H1 (cell line): ENCODE measurements around the gene VIT. TPM values are rescaled to one million over a fixed set of nuclear protein-coding genes. Genes with fewer than 3 reads are reported as not detected.

Source experiments
- CTCF ChIA-PET: fragments of 300-600 bp; sonication (Branson Sonifier 250); formaldehyde crosslinking; loops from one replicate; lab custom pipeline; 2021; ENCODE audit not compliant: partially characterized antibody; lab: Charles Lee
- POLR2A ChIA-PET: fragments of 300-600 bp; sonication (Branson Sonifier 250); formaldehyde crosslinking; loops from one replicate; lab custom pipeline; 2021; ENCODE audit warnings: inconsistent platforms; ENCODE audit not compliant: partially characterized antibody; lab: Charles Lee
- DNase-seq, 2 experiments: peaks; one replicate each; pipeline versions ENCODE4 v3.0.0 to v3.0.0-alpha.2; 2010 to 2022; ENCODE audit warnings: low spot score in 2 of 2, low read depth in 1 of 2, mixed read lengths in 1 of 2
- FAIRE-seq: peaks from 2 replicates; lab custom pipeline; 2011; peaks lifted over from hg19 to GRCh38; lab: Jason Lieb, UNC
- H2AFZ ChIP-seq: 2 replicates; pipeline ENCODE4 v1.8.1; 2012; ENCODE audit warnings: low read length, inconsistent platforms
- H2AK5ac ChIP-seq: 2 replicates; pipeline ENCODE4 v1.6.1; 2013; ENCODE audit warnings: low read depth, low read length
- H2BK120ac ChIP-seq: replicated peaks from 2 replicates; pipeline ENCODE3; 2013; ENCODE audit warnings: low read depth, low read length, inconsistent platforms
- H2BK12ac ChIP-seq: 2 replicates; pipeline ENCODE4 v1.6.1; 2013; ENCODE audit warnings: low read depth, low read length
- H2BK15ac ChIP-seq: 2 replicates; pipeline ENCODE4 v1.6.1; 2013; ENCODE audit warnings: low read length
- H2BK20ac ChIP-seq: 2 replicates; pipeline ENCODE4 v1.6.1; 2013; ENCODE audit warnings: low read length
- H2BK5ac ChIP-seq: 2 replicates; pipeline ENCODE4 v1.6.1; 2013; ENCODE audit warnings: low read depth, low read length
- H3K14ac ChIP-seq: 2 replicates; pipeline ENCODE4 v1.6.1; 2013; ENCODE audit warnings: inconsistent platforms; ENCODE audit not compliant: insufficient read length
- H3K18ac ChIP-seq: 2 replicates; pipeline ENCODE4 v1.6.1; 2013; ENCODE audit warnings: low read length; ENCODE audit errors: extremely low read depth
- H3K23ac ChIP-seq: 2 replicates; pipeline ENCODE4 v1.6.1; 2013; ENCODE audit warnings: inconsistent platforms; ENCODE audit not compliant: insufficient read length
- H3K23me2 ChIP-seq: 2 replicates; pipeline ENCODE4 v1.6.1; 2013; ENCODE audit warnings: low read depth, low read length
- H3K27ac ChIP-seq: 2 replicates; pipeline ENCODE4 v1.6.1; 2011; ENCODE audit warnings: low read depth, low read length, inconsistent platforms
- H3K27me3 ChIP-seq, 4 experiments: replicated peaks in 1 of 4; 1 replicate in 1 of 4; 2 replicates in 3 of 4; pipeline versions ENCODE4 v1.6.1 to v1.8.1; 2011 to 2013; ENCODE audit warnings: low read length in 3 of 4, mild to moderate bottlenecking in 3 of 4, inconsistent platforms in 2 of 4, mixed read lengths in 2 of 4, moderate library complexity in 1 of 4; ENCODE audit not compliant: control insufficient read depth in 3 of 4, insufficient read depth in 3 of 4; ENCODE audit errors: extremely low read depth in 1 of 4
- H3K36me3 ChIP-seq, 4 experiments: 2 replicates each; pipeline versions ENCODE4 v1.6.1 to v1.8.1; 2011 to 2013; ENCODE audit warnings: mild to moderate bottlenecking in 4 of 4, low read length in 3 of 4, moderate library complexity in 2 of 4, control low read depth in 1 of 4, inconsistent platforms in 1 of 4; ENCODE audit not compliant: insufficient read depth in 4 of 4, control insufficient read depth in 2 of 4
- H3K4ac ChIP-seq: replicated peaks from 2 replicates; pipeline ENCODE3; 2013; ENCODE audit warnings: low read length, low read depth, mixed read lengths, inconsistent platforms; ENCODE audit not compliant: insufficient read length
- H3K4me1 ChIP-seq, 4 experiments: replicated peaks in 1 of 4; 1 replicate in 1 of 4; 2 replicates in 3 of 4; pipeline versions ENCODE4 v1.6.1 to v1.8.1; 2011 to 2013; ENCODE audit warnings: low read length in 3 of 4, inconsistent platforms in 2 of 4, mixed read lengths in 1 of 4; ENCODE audit not compliant: insufficient read depth in 4 of 4, control insufficient read depth in 3 of 4
- H3K4me2 ChIP-seq, 2 experiments: 2 replicates each; pipeline versions ENCODE4 v1.6.1 to v1.8.1; 2011 to 2013; ENCODE audit warnings: low read depth in 2 of 2, low read length in 2 of 2, control low read depth in 1 of 2, inconsistent platforms in 1 of 2, mild to moderate bottlenecking in 1 of 2; ENCODE audit not compliant: insufficient read depth in 1 of 2
- H3K4me3 ChIP-seq, 4 experiments: fragments of 200-600, 300-600 bp in 1 of 4; sonication (generic), shearing (Covaris generic), sonication (Bioruptor Twin) in 1 of 4; 2 replicates each; pipeline versions ENCODE4 v1.5.1 to v1.8.1; 2011 to 2016; ENCODE audit warnings: low read length in 4 of 4, low read depth in 3 of 4, control low read depth in 2 of 4, inconsistent platforms in 2 of 4, mild to moderate bottlenecking in 2 of 4, mixed read lengths in 1 of 4, moderate library complexity in 1 of 4; ENCODE audit not compliant: insufficient read depth in 2 of 4; ENCODE audit errors: extremely low read depth in 1 of 4
- H3K56ac ChIP-seq: replicated peaks from 2 replicates; pipeline ENCODE3; 2013; ENCODE audit warnings: low read depth, mild to moderate bottlenecking, mixed read lengths, low read length, inconsistent platforms; ENCODE audit not compliant: insufficient read length
- H3K79me1 ChIP-seq: 2 replicates; pipeline ENCODE4 v1.6.1; 2013; ENCODE audit warnings: low read depth, low read length, control low read depth
- H3K79me2 ChIP-seq, 2 experiments: 2 replicates each; pipeline versions ENCODE4 v1.6.1 to v1.8.1; 2012 to 2013; ENCODE audit warnings: low read length in 2 of 2, mild to moderate bottlenecking in 2 of 2, inconsistent platforms in 1 of 2; ENCODE audit not compliant: insufficient read depth in 2 of 2, control insufficient read depth in 1 of 2
- H3K9ac ChIP-seq, 4 experiments: replicated peaks in 1 of 4; 1 replicate in 1 of 4; 2 replicates in 3 of 4; pipeline versions ENCODE4 v1.6.1 to v1.8.1; 2011 to 2013; ENCODE audit warnings: low read depth in 3 of 4, low read length in 3 of 4, control low read depth in 2 of 4, mild to moderate bottlenecking in 2 of 4, moderate library complexity in 2 of 4, inconsistent platforms in 1 of 4; ENCODE audit errors: extremely low read depth in 1 of 4
- H3K9me3 ChIP-seq, 2 experiments: 2 replicates each; pipeline versions ENCODE4 v1.6.1 to v1.8.1; 2012 to 2013; ENCODE audit warnings: mild to moderate bottlenecking in 2 of 2, moderate library complexity in 2 of 2, control low read depth in 1 of 2, inconsistent platforms in 1 of 2, low read depth in 1 of 2, low read length in 1 of 2, mixed read lengths in 1 of 2; ENCODE audit not compliant: insufficient read depth in 2 of 2
- H4K20me1 ChIP-seq, 2 experiments: replicated peaks in 1 of 2; 2 replicates each; pipeline versions ENCODE3 to v1.8.1; 2011 to 2013; ENCODE audit warnings: inconsistent platforms in 2 of 2, low read length in 2 of 2, mild to moderate bottlenecking in 1 of 2; ENCODE audit not compliant: insufficient read depth in 2 of 2, control insufficient read depth in 1 of 2
- H4K5ac ChIP-seq: 2 replicates; pipeline ENCODE4 v1.6.1; 2013; ENCODE audit warnings: low read length, low read depth, mixed read lengths, inconsistent platforms; ENCODE audit not compliant: insufficient read length
- H4K8ac ChIP-seq: 2 replicates; pipeline ENCODE4 v1.8.0; 2013; ENCODE audit warnings: mild to moderate bottlenecking, moderate library complexity, low read length, inconsistent platforms; ENCODE audit not compliant: insufficient read depth; ENCODE audit errors: extremely low read depth
- H4K91ac ChIP-seq: replicated peaks from 2 replicates; pipeline ENCODE3; 2013; ENCODE audit warnings: low read length, mixed read lengths, inconsistent platforms; ENCODE audit not compliant: insufficient read length
- CTBP2 ChIP-seq: IDR thresholded peaks from 2 replicates; pipeline ENCODE4 v1.7.0; 2011; ENCODE audit warnings: borderline replicate concordance, mild to moderate bottlenecking, moderate library complexity, mixed read lengths, low read length; ENCODE audit not compliant: insufficient read depth, insufficient read length
- EGR1 ChIP-seq: IDR thresholded peaks from 2 replicates; pipeline ENCODE4 v1.6.1; 2011; ENCODE audit warnings: low read depth, low read length, borderline replicate concordance
- EZH2 ChIP-seq: fragments of 200-600 bp; sonication (generic); IDR thresholded peaks from 2 replicates; pipeline ENCODE4 v1.7.1; 2012; ENCODE audit warnings: low read depth, mild to moderate bottlenecking, moderate library complexity, low read length, inconsistent platforms; ENCODE audit not compliant: severe bottlenecking
- GABPA ChIP-seq: IDR thresholded peaks from 2 replicates; pipeline ENCODE4 v1.6.1; 2011; ENCODE audit warnings: mild to moderate bottlenecking, low read length, moderate library complexity, borderline replicate concordance; ENCODE audit not compliant: insufficient read depth
- HDAC2 ChIP-seq, 2 experiments: fragments of 300-600 bp in 1 of 2; sonication (generic) in 1 of 2; IDR thresholded peaks; 2 replicates each; pipeline ENCODE4 v1.6.1; 2011 to 2012; ENCODE audit warnings: low read depth in 2 of 2, low read length in 2 of 2, mild to moderate bottlenecking in 2 of 2, moderate library complexity in 2 of 2, borderline replicate concordance in 1 of 2, inconsistent platforms in 1 of 2
- JUND ChIP-seq: IDR thresholded peaks from 2 replicates; pipeline ENCODE4 v1.6.1; 2011; ENCODE audit warnings: mild to moderate bottlenecking, improper control_type of control experiment, low read length
- RXRA ChIP-seq: IDR thresholded peaks from 2 replicates; pipeline ENCODE4 v1.6.1; 2011; ENCODE audit warnings: low read depth, mild to moderate bottlenecking, low read length, moderate library complexity; ENCODE audit not compliant: insufficient read depth
- SAP30 ChIP-seq: fragments of 300-600 bp; sonication (generic); IDR thresholded peaks from 2 replicates; pipeline ENCODE4 v1.7.1; 2012; ENCODE audit warnings: low read length, moderate library complexity, mild to moderate bottlenecking, inconsistent platforms; ENCODE audit not compliant: insufficient read depth, insufficient replicate concordance
- SUZ12 ChIP-seq: fragments of 200-600 bp; sonication (generic); IDR thresholded peaks from 2 replicates; pipeline ENCODE4 v1.6.1; 2012; ENCODE audit warnings: mild to moderate bottlenecking, inconsistent platforms, low read length, moderate library complexity, mixed read lengths
- TBP ChIP-seq: IDR thresholded peaks from 2 replicates; pipeline ENCODE4 v1.6.1; 2011; ENCODE audit warnings: low read depth, low read length, improper control_type of control experiment
- TCF12 ChIP-seq: IDR thresholded peaks from 2 replicates; pipeline ENCODE4 v1.6.1; 2011; ENCODE audit warnings: low read depth, mild to moderate bottlenecking, low read length
- TEAD4 ChIP-seq: IDR thresholded peaks from 2 replicates; pipeline ENCODE4 v1.6.1; 2012; ENCODE audit warnings: low read depth, low read length, inconsistent platforms, mixed read lengths
- YY1 ChIP-seq: IDR thresholded peaks from 2 replicates; pipeline ENCODE4 v1.6.1; 2011; ENCODE audit warnings: low read depth, mild to moderate bottlenecking, low read length
- WGBS, 2 experiments: shearing (Covaris generic) in 1 of 2; methylation state at CpG; one replicate each; pipeline versions ENCODE4 v1.1.6 to v1.1.7; 2013 to 2015; ENCODE audit warnings: low lambda C conversion rate in 2 of 2, mixed read lengths in 2 of 2, inconsistent platforms in 1 of 2, low coverage in 1 of 2, missing lambda C conversion rate in 1 of 2; ENCODE audit not compliant: insufficient replicate concordance in 2 of 2, insufficient coverage in 1 of 2, insufficient read length in 1 of 2; ENCODE audit errors: extremely low coverage in 1 of 2, missing lambda C conversion rate in 1 of 2; 5-methylcytosine and 5-hydroxymethylcytosine counted together
- polyA plus RNA-seq, 7 experiments: library from polyadenylated mRNA; depleted of rRNA in 3 of 7; stranded (reverse) in 5 of 7; unstranded in 2 of 7; fragments of >200 nt in 5 of 7; fragments of 200-250 nt in 2 of 7; gene quantifications; 1 replicate in 5 of 7; 2 replicates in 1 of 7; 4 replicates in 1 of 7; pipeline versions ENCODE4 v1.2.1 to v1.2.3, GENCODE V29; 2011 to 2013; ENCODE audit warnings: missing spikeins in 2 of 7, mixed read lengths in 2 of 7
- total RNA-seq: library from RNA; stranded (reverse); fragmentation: NEBNext Ultra II Directional; extraction: Animal tissue kit (Norgen Biotek cat#: 25700); gene quantifications from 2 replicates; pipeline ENCODE4 v1.2.1, GENCODE V29; 2021
- TF ChIP-seq, protein P1 (sequence below): IDR thresholded peaks from 2 replicates; pipeline ENCODE4 v1.6.1; 2012; ENCODE audit warnings: inconsistent platforms

VIT gene
- total and polyA plus RNA-seq, 2 of the 8 experiments (the other 6 are each of a cell fraction or from before 2014, with no cell fraction given): 0.03 TPM; not detected in 1

DNA sequence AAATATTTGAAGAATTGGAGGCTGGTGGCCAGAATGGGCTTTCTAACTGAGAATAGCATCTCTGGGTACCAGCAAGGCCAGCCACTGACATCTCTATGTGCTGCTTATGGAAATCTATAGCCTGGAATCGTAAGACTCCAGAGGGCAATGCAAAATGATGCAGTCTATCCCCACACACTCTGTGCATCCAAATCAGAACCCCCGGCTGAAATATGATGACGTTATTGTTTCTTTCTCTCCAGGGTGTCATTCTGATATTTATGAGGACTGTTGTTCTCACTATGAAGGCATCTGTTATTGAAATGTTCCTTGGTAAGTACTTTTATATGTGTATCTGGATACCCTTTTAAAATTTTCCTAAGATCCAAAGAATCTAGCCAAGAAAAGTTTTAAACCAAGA, 19.6 kb downstream of the VIT start:
- H3K9ac ChIP-seq: no peak overlapping the region
- H3K14ac ChIP-seq: no peak overlapping the region
- H3K4me3 ChIP-seq: no peak overlapping the region
- H3K23me2 ChIP-seq: no peaks in the 10 kb centered on the region
- H4K20me1 ChIP-seq: no peaks in the 10 kb centered on the region
- no peaks in the 10 kb centered on the region for H3K36me3 ChIP-seq
- no peak overlapping the region for H3K23ac ChIP-seq
- no peak overlapping the region for H4K5ac ChIP-seq
- H2BK5ac ChIP-seq: no peak overlapping the region
- no peak overlapping the region for H2BK120ac ChIP-seq
- H3K4me2 ChIP-seq: no peak overlapping the region
- H3K79me2 ChIP-seq: no peaks in the 10 kb centered on the region
- no peak overlapping the region for H2AFZ ChIP-seq
- H3K9me3 ChIP-seq: 0 out of 4 replicates have a peak, but pooled peaks cover 0 to 3% of the 10 kb centered on the region in 2 experiments
- FAIRE-seq (no peak), DNase-seq (no peak)
- no peak overlapping the region for H2BK15ac ChIP-seq
- H3K27me3 ChIP-seq: no peaks in the 10 kb centered on the region
- no peak overlapping the region for H3K4ac ChIP-seq
- CTCF ChIA-PET: no interaction called here
- no peak overlapping the region for H3K56ac ChIP-seq
- no peak overlapping the region for H2BK12ac ChIP-seq
- POLR2A ChIA-PET: no interaction called here
- H2AK5ac ChIP-seq: no peak overlapping the region
- H2BK20ac ChIP-seq: no peak overlapping the region
- H3K79me1 ChIP-seq: no peaks in the 10 kb centered on the region
- no peak overlapping the region for H4K91ac ChIP-seq
- H3K4me1 ChIP-seq: peaks cover 0 to 6% (median 2%) of the 10 kb centered on the region in 4 experiments; a peak in 3 of 7 replicates
- no peak overlapping the region for H4K8ac ChIP-seq
- H3K27ac ChIP-seq: no peak overlapping the region
- no peak overlapping the region for H3K18ac ChIP-seq
- WGBS, 2 experiments: 86% methylated on average over 3 of the region's 3 CpGs; no CpG with 5 or more reads in 1 of the 2 experiments
- TF ChIP-seq RXRA: no peak
- no peak for TF ChIP-seq TEAD4
- TF ChIP-seq, protein P1, sequence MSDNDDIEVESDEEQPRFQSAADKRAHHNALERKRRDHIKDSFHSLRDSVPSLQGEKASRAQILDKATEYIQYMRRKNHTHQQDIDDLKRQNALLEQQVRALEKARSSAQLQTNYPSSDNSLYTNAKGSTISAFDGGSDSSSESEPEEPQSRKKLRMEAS: no peak
- no peak for TF ChIP-seq TBP
- TF ChIP-seq JUND: no peak
- no peak for TF ChIP-seq SUZ12
- TF ChIP-seq GABPA: no peak
- no peak for TF ChIP-seq CTBP2
- TF ChIP-seq HDAC2 (IDR thresholded peaks at IDR 0.05; ENCODE audit: borderline replicate concordance in 1 of 2, low read depth in 2 of 2, low read length in 2 of 2): no peak
- TF ChIP-seq SAP30: no peak
- TF ChIP-seq TCF12: no peak
- no peak for TF ChIP-seq EZH2
- TF ChIP-seq YY1: no peak
- TF ChIP-seq EGR1: no peak
